ENCODE measurements around the gene RHO. TPM values are rescaled to one million over a fixed set of nuclear protein-coding genes. Genes with fewer than 3 reads are reported as not detected.

The RHO gene
- total RNA-seq, 1 experiment from 2014 or later: not detected

GRCh38 chr3:129530251-129530791, 1.9 kb downstream of the RHO start:
- Histone ChIP-seq H3K9me3 (ENCODE audit: control insufficient read depth, low read depth, low read length) (no peaks in the 10 kb centered on the region), H3K27ac (ENCODE audit: insufficient read length, low read depth, low read length) (no peak overlapping the region), H2BK15ac (ENCODE audit: low read depth, low read length) (no peak overlapping the region), H3K79me2 (ENCODE audit: insufficient read depth, low read length) (no peaks in the 10 kb centered on the region), H3K4me2 (ENCODE audit: insufficient read depth, insufficient read length, low read length) (no peak overlapping the region), H3T11ph (ENCODE audit: low read length) (no peak overlapping the region), H3K27me3 (ENCODE audit: insufficient read depth, low read length) (no peaks in the 10 kb centered on the region), H2AK5ac (ENCODE audit: insufficient read length, low read length) (no peak overlapping the region), H2BK120ac (ENCODE audit: low read depth, low read length, poor library complexity, severe bottlenecking) (no peak overlapping the region), H3K14ac (ENCODE audit: insufficient read depth, low read length) (peak overlapping the region; percentile 27; the same call in 1 of the 2 replicates), H3K23ac (ENCODE audit: insufficient read length, low read depth, low read length) (no peak overlapping the region), H3K79me1 (ENCODE audit: insufficient read depth, low read depth, low read length, poor library complexity, severe bottlenecking) (no peaks in the 10 kb centered on the region), H3K18ac (ENCODE audit: insufficient read length, low read depth, low read length) (peak overlapping the region; percentile 59), H3K56ac (ENCODE audit: insufficient read length, low read depth, low read length) (no peak overlapping the region), H4K8ac (replicated peaks; ENCODE audit: insufficient read length, low read depth, low read length) (no peak overlapping the region), H4K20me1 (ENCODE audit: control insufficient read depth, insufficient read depth, insufficient read length) (no peaks in the 10 kb centered on the region), H4K91ac (ENCODE audit: insufficient read length, low read depth, low read length) (no peak overlapping the region), H2BK20ac (ENCODE audit: low read depth, low read length, poor library complexity, severe bottlenecking) (no peak overlapping the region), H3K4ac (ENCODE audit: low read depth, low read length) (no peak overlapping the region), H2BK12ac (ENCODE audit: insufficient read length, low read depth, low read length) (no peak overlapping the region), H2AFZ (ENCODE audit: low read length) (no peak overlapping the region), H3K9ac (ENCODE audit: extremely low read depth, insufficient read length, low read length) (no peak overlapping the region), H2BK5ac (ENCODE audit: insufficient read length, low read length) (no peak overlapping the region), H4K5ac (ENCODE audit: insufficient read length, low read depth, low read length) (no peak overlapping the region), H3K23me2 (ENCODE audit: insufficient read length, low read depth, low read length, poor library complexity, severe bottlenecking) (no peaks in the 10 kb centered on the region), H3K4me1 (ENCODE audit: insufficient read depth, low read length) (peaks cover 13% of the 10 kb centered on the region; the same call in 1 of the 2 replicates)
- Mint-ChIP-seq H3K4me1 (peaks cover 41 to 49% of the 10 kb centered on the region in 2 experiments), H3K27ac (peak overlapping the region in 2 of 3 experiments; percentile 15 to 65; a peak in 4 of 7 replicates), H3K36me3 (ENCODE audit: insufficient read depth in 1 of 3, low read depth in 3 of 3) (no peaks in the 10 kb centered on the region; a peak in 1 of 7 replicates), H3K4me3 (peak overlapping the region in 1 of 2 experiments; percentile 50; a peak in 2 of 5 replicates), H3K9me3 (no peaks in the 10 kb centered on the region), H3K27me3 (ENCODE audit: low read depth) (peaks cover 8% of the 10 kb centered on the region)
- peak; percentile 45 for DNase-seq
- WGBS (ENCODE audit: extremely low coverage, insufficient read length, low lambda C conversion rate): no CpG with 5 or more reads among the region's 6 CpGs
- no peak for TF ChIP-seq CTCF (conservative IDR thresholded peaks at IDR 0.05)
